Smooth muscle cell (in vitro differentiated cells): ENCODE data around the gene CEP295NL. TPM values are rescaled to one million over a fixed set of nuclear protein-coding genes. Genes with fewer than 3 reads are reported as not detected.
"Not testable (repeated sequence)": the region's sequence is repeated elsewhere in the genome, so short reads cannot be mapped to it uniquely, and the experiment has no call there.

Experiments used
- DNase-seq: peaks from one replicate; lab custom pipeline; 2025; ENCODE audit not compliant: unreplicated experiment; lab: John Stamatoyannopoulos, UW
- H2AFZ ChIP-seq: fragments of 200-600 bp; sonication (generic); 2 replicates; pipeline ENCODE4 v1.6.0; 2016; ENCODE audit warnings: antibody characterized with exemption, low read depth, mild to moderate bottlenecking
- H3F3A ChIP-seq: fragments of 200-600 bp; sonication (generic); 2 replicates; pipeline ENCODE4 v1.6.0; 2017; ENCODE audit warnings: antibody characterized with exemption, low read depth
- H3K27ac ChIP-seq: fragments of 200-600 bp; sonication (generic); 2 replicates; pipeline ENCODE4 v1.5.1; 2016; ENCODE audit warnings: low read depth, mild to moderate bottlenecking
- H3K27me3 ChIP-seq: fragments of 200-600 bp; sonication (generic); 2 replicates; pipeline ENCODE4 v1.6.1; 2016; ENCODE audit warnings: low read depth, mild to moderate bottlenecking
- H3K36me3 ChIP-seq: fragments of 200-600 bp; sonication (generic); 2 replicates; pipeline ENCODE4 v1.5.1; 2016; ENCODE audit warnings: low read depth
- H3K4me1 ChIP-seq: fragments of 200-600 bp; sonication (generic); 2 replicates; pipeline ENCODE4 v1.5.1; 2016; ENCODE audit warnings: low read depth
- H3K4me2 ChIP-seq: fragments of 200-600 bp; sonication (generic); 2 replicates; pipeline ENCODE4 v1.6.0; 2016; ENCODE audit warnings: mild to moderate bottlenecking
- H3K4me3 ChIP-seq: fragments of 200-600 bp; sonication (generic); 2 replicates; pipeline ENCODE4 v1.5.1; 2016; ENCODE audit warnings: mild to moderate bottlenecking
- H3K79me2 ChIP-seq: fragments of 200-600 bp; sonication (generic); 2 replicates; pipeline ENCODE4 v1.6.0; 2016; ENCODE audit warnings: low read depth, mild to moderate bottlenecking
- H3K9ac ChIP-seq: fragments of 200-600 bp; sonication (generic); 2 replicates; pipeline ENCODE4 v1.6.0; 2016; ENCODE audit warnings: low read depth
- H3K9me3 ChIP-seq: fragments of 200-600 bp; sonication (generic); replicated peaks from 2 replicates; pipeline ENCODE4 v1.5.1; 2016; ENCODE audit warnings: low read depth
- H4K20me1 ChIP-seq: fragments of 200-600 bp; sonication (generic); 2 replicates; pipeline ENCODE4 v1.6.0; 2016; ENCODE audit warnings: low read depth
- CTCF ChIP-seq: fragments of 200-600 bp; sonication (generic); IDR thresholded peaks from 2 replicates; pipeline ENCODE4 v1.5.1; 2017; ENCODE audit warnings: borderline replicate concordance, mild to moderate bottlenecking, antibody characterized with exemption; ENCODE audit not compliant: insufficient read depth, poor library complexity, severe bottlenecking
- WGBS: methylation state at CpG from one replicate; pipeline ENCODE4 v1.1.7; 2016; ENCODE audit warnings: low lambda C conversion rate; 5-methylcytosine and 5-hydroxymethylcytosine counted together
- polyA plus RNA-seq: library from polyadenylated mRNA; unstranded; fragments of >200 nt; fragmentation: Nextera tagmentation; extraction: Ambion mirVana; gene quantifications from 2 replicates; pipeline ENCODE4 v1.2.1, GENCODE V29; 2016
- total RNA-seq: library from RNA; depleted of rRNA; stranded (reverse); fragments of >200 nt; gene quantifications from 2 replicates; pipeline ENCODE4 v1.2.3, GENCODE V29; 2014

The CEP295NL gene
- total and polyA plus RNA-seq, 2 experiments from 2014 or later, result 1.2 TPM; not detected in 1

GRCh38 chr17:78878261-78878660, 24.7 kb downstream of the CEP295NL start:
- H3K79me2 ChIP-seq, result peaks cover 28% of the 10 kb centered on the region

GRCh38 chr17:78876954-78877517, 26.0 kb downstream of the CEP295NL start:
- Histone ChIP-seq H3K27ac (peak overlapping the region; percentile 69), H3F3A (peaks cover 12% of the 10 kb centered on the region), H3K79me2 (peaks cover 25% of the 10 kb centered on the region), H3K4me1 (peaks cover 10% of the 10 kb centered on the region)
- not testable (repeated sequence) for H2AFZ ChIP-seq, H4K20me1 ChIP-seq, H3K9ac ChIP-seq, H3K9me3 ChIP-seq, H3K36me3 ChIP-seq, H3K4me3 ChIP-seq, DNase-seq, H3K27me3 ChIP-seq, H3K4me2 ChIP-seq
- 98% methylated on average over 8 of the region's 8 CpGs for WGBS

More at GRCh38 chr17:78878261-78878660, 24.7 kb downstream of the CEP295NL start:
- no peaks in the 10 kb centered on the region for H3K36me3 ChIP-seq
- no peak for TF ChIP-seq CTCF
- WGBS, result 95% methylated on average over 15 of the region's 15 CpGs
- no peaks in the 10 kb centered on the region for H3K27me3 ChIP-seq
- H3K9ac ChIP-seq, result no peak overlapping the region
- peak overlapping the region; percentile 75 for H3K4me2 ChIP-seq
- no peaks in the 10 kb centered on the region for H4K20me1 ChIP-seq
- H3F3A ChIP-seq, result peaks cover 18% of the 10 kb centered on the region
- no peak overlapping the region for H3K4me3 ChIP-seq
- H3K9me3 ChIP-seq, result no peaks in the 10 kb centered on the region
- H2AFZ ChIP-seq, result no peak overlapping the region
- peak overlapping the region; percentile 96 for H3K27ac ChIP-seq
- peaks cover 21% of the 10 kb centered on the region for H3K4me1 ChIP-seq
- DNase-seq, result no peak

- TF ChIP-seq CTCF, result no peak
- Histone ChIP-seq H4K20me1 (no peaks in the 10 kb centered on the region), H3K9ac (no peak overlapping the region), H3K4me3 (no peak overlapping the region), H3K9me3 (no peaks in the 10 kb centered on the region), H3K4me2 (peak overlapping the region; percentile 75), H3K36me3 (no peaks in the 10 kb centered on the region), H3K79me2 (peaks cover 18% of the 10 kb centered on the region), H2AFZ (no peak overlapping the region), H3K27ac (peak overlapping the region; percentile 69), H3K27me3 (no peaks in the 10 kb centered on the region), H3K4me1 (peaks cover 10% of the 10 kb centered on the region), H3F3A (peaks cover 12% of the 10 kb centered on the region)
- 49% methylated on average over 7 of the region's 7 CpGs for WGBS
- DNase-seq, result no peak
These were observed 26.9 kb downstream of the CEP295NL start for GRCh38 chr17:78876094-78876597.

GRCh38 chr17:78875363-78876093, 27.5 kb downstream of the CEP295NL start:
- H3K4me2 ChIP-seq, result peak overlapping the region; percentile 75
- H3K79me2 ChIP-seq, result peaks cover 17% of the 10 kb centered on the region

More at GRCh38 chr17:78875363-78876093, 27.5 kb downstream of the CEP295NL start:
- Histone ChIP-seq H4K20me1 (no peaks in the 10 kb centered on the region), H3K27ac (peak overlapping the region; percentile 69), H3K4me3 (no peak overlapping the region), H3K9me3 (no peaks in the 10 kb centered on the region), H3F3A (peaks cover 12% of the 10 kb centered on the region), H3K36me3 (no peaks in the 10 kb centered on the region), H2AFZ (no peak overlapping the region), H3K4me1 (peaks cover 10% of the 10 kb centered on the region), H3K27me3 (no peaks in the 10 kb centered on the region), H3K9ac (no peak overlapping the region)
- 36% methylated on average over 9 of the region's 9 CpGs for WGBS
- no peak for TF ChIP-seq CTCF
- DNase-seq, result no peak
